ENCODE results near the gene DLK1. TPM values are rescaled to one million over a fixed set of nuclear protein-coding genes. Genes with fewer than 3 reads are reported as not detected.

DLK1 gene
- total RNA-seq = not detected

GRCh38 chr14:100726550-100727085 is at the start of gene DLK1:
DLK1 (plus strand) TSS chr14:100726892; CDS start chr14:100727069, 177 bp downstream.
- H3K27me3 ChIP-seq = peaks cover 0 to 11% of the 10 kb centered on the region in 2 donors
- no peaks in the 10 kb centered on the region for H3K9me3 ChIP-seq
- H3K4me3 ChIP-seq = no peak within 1 kb of the TSS
- TF ChIP-seq CTCF (IDR thresholded peaks at IDR 0.05) = no peak
- no peak within 1 kb of the TSS for H3K27ac ChIP-seq
- no peaks in the 10 kb centered on the region for H3K4me1 ChIP-seq
- H3K36me3 ChIP-seq = no peaks in the 10 kb centered on the region
- DNase-seq (ENCODE audit: low spot score) = no peak

DNA sequence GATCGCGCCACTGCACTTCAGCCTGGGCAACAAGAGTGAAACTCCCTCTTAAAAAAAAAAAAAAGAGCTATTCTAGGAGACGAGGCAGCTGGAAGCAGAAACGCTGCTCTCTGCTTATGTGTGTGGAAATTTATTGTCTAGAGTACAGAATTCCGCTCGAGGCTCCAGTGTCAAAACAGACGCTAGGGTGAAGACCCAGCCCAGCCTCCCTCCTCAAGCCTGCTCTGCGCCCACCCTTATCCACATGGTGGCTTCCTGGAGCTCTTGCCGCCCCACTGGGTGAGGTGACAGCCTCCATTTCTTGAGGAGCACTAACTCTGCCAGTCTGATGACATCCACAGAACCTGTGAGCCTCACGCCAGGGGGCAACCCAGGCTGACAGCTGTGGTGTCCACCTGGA is 49.5 kb upstream of the DLK1 start:
- no peaks in the 10 kb centered on the region for H3K9me3 ChIP-seq
- no peak overlapping the region for H3K4me3 ChIP-seq
- H3K36me3 ChIP-seq = no peaks in the 10 kb centered on the region
- TF ChIP-seq CTCF (IDR thresholded peaks at IDR 0.05) = no peak
- DNase-seq (ENCODE audit: low spot score) = no peak
- peak overlapping the region; percentile 22 to 33 for H3K27ac ChIP-seq
- H3K4me1 ChIP-seq = peaks cover 0 to 40% of the 10 kb centered on the region in 2 donors
- H3K27me3 ChIP-seq = no peaks in the 10 kb centered on the region

DNA sequence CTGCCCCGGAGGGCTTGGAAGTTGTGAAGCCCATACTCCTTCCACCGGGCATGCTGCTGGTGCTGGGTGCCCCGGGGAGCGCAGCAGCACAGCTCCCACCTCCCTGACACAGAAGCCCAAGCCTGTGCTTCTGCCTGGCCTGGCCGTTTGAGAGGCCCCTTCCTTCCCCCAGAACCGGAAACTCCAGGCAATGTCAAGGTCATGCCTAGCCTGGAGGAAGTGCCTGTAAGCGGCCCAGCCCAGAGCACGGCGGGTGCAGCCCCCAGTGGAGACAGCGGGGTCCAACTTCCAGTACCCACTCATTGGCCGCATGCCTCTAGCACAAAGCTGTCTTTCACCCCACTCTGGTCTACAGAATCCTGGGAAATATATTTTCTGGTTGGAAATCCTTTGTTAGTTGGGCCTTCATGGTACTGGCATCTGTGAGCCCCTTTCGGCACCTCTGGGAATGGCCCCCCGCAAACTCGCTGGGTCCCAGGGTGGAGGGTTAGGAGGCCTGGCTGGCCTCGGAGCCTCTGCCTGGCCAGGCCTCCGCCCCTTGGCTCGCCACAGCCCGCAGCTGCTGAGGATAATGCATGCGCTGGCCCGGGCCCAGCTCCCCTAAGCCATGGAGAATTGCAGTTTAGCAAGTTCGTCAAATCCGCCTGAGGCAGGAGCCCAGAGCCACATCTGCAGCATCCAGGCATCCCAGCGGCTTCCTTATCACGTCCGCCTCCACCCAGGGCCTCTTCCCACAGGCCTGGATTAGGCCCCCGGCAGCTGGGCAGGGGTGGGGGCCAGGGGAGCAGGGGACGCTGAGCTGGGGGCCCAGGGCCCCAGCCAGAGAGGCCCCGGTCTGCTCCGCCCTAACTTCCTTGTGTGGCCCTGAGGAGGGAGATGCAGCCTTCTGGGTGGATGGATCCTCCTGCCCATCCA is 48.9 kb upstream of the DLK1 start:
- Histone ChIP-seq H3K27me3 (no peaks in the 10 kb centered on the region), H3K4me1 (peaks cover 0 to 40% of the 10 kb centered on the region in 2 donors), H3K36me3 (no peaks in the 10 kb centered on the region), H3K4me3 (no peak overlapping the region), H3K27ac (peak overlapping the region; percentile 22 to 33), H3K9me3 (no peaks in the 10 kb centered on the region)
- no peak for TF ChIP-seq CTCF (IDR thresholded peaks at IDR 0.05)
- peak; percentile 67 for DNase-seq (ENCODE audit: low spot score)

DNA sequence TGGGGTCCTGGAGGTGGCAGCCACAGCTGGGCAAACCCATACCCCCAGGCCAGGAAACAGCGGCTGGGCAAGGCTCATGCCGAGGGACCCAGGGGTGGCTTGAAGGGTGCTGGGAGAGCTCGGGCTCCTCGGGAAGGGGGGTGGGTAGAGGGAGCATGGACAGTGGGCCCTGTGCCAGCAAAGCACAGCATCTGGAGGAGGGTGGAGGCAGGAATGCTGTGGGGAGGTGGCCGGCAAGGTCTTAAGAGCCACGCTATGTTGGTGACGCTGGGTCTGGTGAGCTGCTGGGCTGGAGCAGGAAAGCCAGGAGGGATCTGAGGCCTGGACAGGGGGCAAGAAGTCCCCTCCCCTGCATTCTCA is 48.2 kb upstream of the DLK1 start:
- no peaks in the 10 kb centered on the region for H3K9me3 ChIP-seq
- no peaks in the 10 kb centered on the region for H3K36me3 ChIP-seq
- peak overlapping the region in 1 of 2 donors; percentile 26 for H3K27ac ChIP-seq
- no peak overlapping the region for H3K4me3 ChIP-seq
- H3K27me3 ChIP-seq = no peaks in the 10 kb centered on the region
- peaks cover 0 to 40% of the 10 kb centered on the region in 2 donors for H3K4me1 ChIP-seq
- TF ChIP-seq CTCF (IDR thresholded peaks at IDR 0.05) = no peak
- DNase-seq (ENCODE audit: low spot score) = no peak

GRCh38 chr14:100679153-100679552 is 47.5 kb upstream of the DLK1 start:
- H3K9me3 ChIP-seq = no peaks in the 10 kb centered on the region
- no peaks in the 10 kb centered on the region for H3K27me3 ChIP-seq
- peaks cover 0 to 40% of the 10 kb centered on the region in 2 donors for H3K4me1 ChIP-seq
- TF ChIP-seq CTCF (IDR thresholded peaks at IDR 0.05) = no peak
- DNase-seq (ENCODE audit: low spot score) = no peak
- H3K4me3 ChIP-seq = no peak overlapping the region
- no peaks in the 10 kb centered on the region for H3K36me3 ChIP-seq
- H3K27ac ChIP-seq = no peak overlapping the region

All from right atrium auricular region (tissue), 2 donors.